Memory B cell (primary cell): ENCODE results near the gene COL19A1.

Source experiments
- ATAC-seq: fragments of 150-1000 bp; cut with Tn5 transposase; 2 replicates; pipeline ENCODE4 v1.10.0; 2021; ENCODE audit warnings: low read depth, mild to moderate bottlenecking, moderate library complexity
- DNase-seq, 2 donors: peaks; one replicate each; pipeline ENCODE4 v3.0.0; 2022; ENCODE audit warnings: low spot score in 2 of 2
- H3K27ac Mint-ChIP-seq: one replicate; pipeline ENCODE4 v1.8.0; 2022; ENCODE audit warnings: mild to moderate bottlenecking, moderate library complexity, mixed read lengths
- H3K27me3 Mint-ChIP-seq: one replicate; pipeline ENCODE4 v1.8.0; 2022; ENCODE audit warnings: mixed read lengths
- H3K36me3 Mint-ChIP-seq: one replicate; pipeline ENCODE4 v1.8.0; 2022; ENCODE audit warnings: mild to moderate bottlenecking, mixed read lengths
- H3K4me1 Mint-ChIP-seq: one replicate; pipeline ENCODE4 v1.8.0; 2022; ENCODE audit warnings: mixed read lengths
- H3K4me3 Mint-ChIP-seq: one replicate; pipeline ENCODE4 v1.8.0; 2022; ENCODE audit warnings: mild to moderate bottlenecking, moderate library complexity, mixed read lengths
- H3K9me3 Mint-ChIP-seq: one replicate; pipeline ENCODE4 v1.8.0; 2022; ENCODE audit warnings: mixed read lengths

Gene COL19A1

GRCh38 chr6:70164556-70164955, 298.2 kb downstream of the COL19A1 start:
- no peaks in the 10 kb centered on the region for H3K27me3 Mint-ChIP-seq
- no peak overlapping the region for H3K27ac Mint-ChIP-seq
- H3K4me3 Mint-ChIP-seq: no peak overlapping the region
- DNase-seq (no peak), ATAC-seq (no peak)
- H3K4me1 Mint-ChIP-seq: peaks cover 4% of the 10 kb centered on the region
- no peaks in the 10 kb centered on the region for H3K9me3 Mint-ChIP-seq
- H3K36me3 Mint-ChIP-seq: peaks cover 34% of the 10 kb centered on the region

GRCh38 chr6:70166088-70166958, 300.0 kb downstream of the COL19A1 start:
- Mint-ChIP-seq H3K4me1 (peaks cover 4% of the 10 kb centered on the region), H3K27ac (no peak overlapping the region), H3K27me3 (no peaks in the 10 kb centered on the region), H3K36me3 (peaks cover 29% of the 10 kb centered on the region), H3K4me3 (peak overlapping the region; percentile 1), H3K9me3 (no peaks in the 10 kb centered on the region)
- DNase-seq (peak in 1 of 2 donors; percentile 21), ATAC-seq (peak; percentile 67)

- ATAC-seq (no peak), DNase-seq (no peak)
- Mint-ChIP-seq H3K27me3 (no peaks in the 10 kb centered on the region), H3K36me3 (peaks cover 28% of the 10 kb centered on the region), H3K9me3 (no peaks in the 10 kb centered on the region), H3K4me3 (no peak overlapping the region), H3K27ac (no peak overlapping the region), H3K4me1 (peaks cover 4% of the 10 kb centered on the region)
These were observed 302.5 kb downstream of the COL19A1 start for GRCh38 chr6:70168681-70169377.

GRCh38 chr6:70171236-70171635, 304.9 kb downstream of the COL19A1 start:
- Mint-ChIP-seq H3K4me1 (peaks cover 1% of the 10 kb centered on the region), H3K4me3 (no peak overlapping the region), H3K27me3 (no peaks in the 10 kb centered on the region), H3K36me3 (peaks cover 27% of the 10 kb centered on the region), H3K9me3 (no peaks in the 10 kb centered on the region), H3K27ac (no peak overlapping the region)
- no peak for ATAC-seq
- DNase-seq: no peak

GRCh38 chr6:70172252-70172651, 305.9 kb downstream of the COL19A1 start:
- Mint-ChIP-seq H3K4me1 (no peaks in the 10 kb centered on the region), H3K36me3 (peaks cover 36% of the 10 kb centered on the region), H3K9me3 (no peaks in the 10 kb centered on the region), H3K27me3 (no peaks in the 10 kb centered on the region), H3K27ac (no peak overlapping the region), H3K4me3 (no peak overlapping the region)
- no peak for ATAC-seq
- DNase-seq: no peak

- no peaks in the 10 kb centered on the region for H3K9me3 Mint-ChIP-seq
- H3K4me1 Mint-ChIP-seq: no peaks in the 10 kb centered on the region
- no peaks in the 10 kb centered on the region for H3K27me3 Mint-ChIP-seq
- no peak overlapping the region for H3K27ac Mint-ChIP-seq
- ATAC-seq (no peak), DNase-seq (no peak)
- no peak overlapping the region for H3K4me3 Mint-ChIP-seq
- peaks cover 44% of the 10 kb centered on the region for H3K36me3 Mint-ChIP-seq
These were observed 309.4 kb downstream of the COL19A1 start for GRCh38 chr6:70175770-70176169.

- H3K4me3 Mint-ChIP-seq: no peak overlapping the region
- DNase-seq: no peak
- H3K27ac Mint-ChIP-seq: no peak overlapping the region
- H3K36me3 Mint-ChIP-seq: peaks cover 46% of the 10 kb centered on the region
- no peaks in the 10 kb centered on the region for H3K27me3 Mint-ChIP-seq
- no peaks in the 10 kb centered on the region for H3K9me3 Mint-ChIP-seq
- no peaks in the 10 kb centered on the region for H3K4me1 Mint-ChIP-seq
- ATAC-seq: no peak
These were observed 310.6 kb downstream of the COL19A1 start for GRCh38 chr6:70176842-70177550.

GRCh38 chr6:70180183-70180900, 314.0 kb downstream of the COL19A1 start:
- Mint-ChIP-seq H3K9me3 (no peaks in the 10 kb centered on the region), H3K27ac (no peak overlapping the region), H3K36me3 (peaks cover 34% of the 10 kb centered on the region), H3K27me3 (no peaks in the 10 kb centered on the region), H3K4me3 (no peak overlapping the region), H3K4me1 (no peaks in the 10 kb centered on the region)
- DNase-seq (no peak), ATAC-seq (no peak)

- no peaks in the 10 kb centered on the region for H3K27me3 Mint-ChIP-seq
- H3K4me1 Mint-ChIP-seq: no peaks in the 10 kb centered on the region
- DNase-seq (no peak), ATAC-seq (no peak)
- H3K4me3 Mint-ChIP-seq: no peak overlapping the region
- no peaks in the 10 kb centered on the region for H3K9me3 Mint-ChIP-seq
- H3K27ac Mint-ChIP-seq: no peak overlapping the region
- peaks cover 34% of the 10 kb centered on the region for H3K36me3 Mint-ChIP-seq
These were observed 314.7 kb downstream of the COL19A1 start for GRCh38 chr6:70180901-70181599.

GRCh38 chr6:70183538-70183937, 317.2 kb downstream of the COL19A1 start:
- Mint-ChIP-seq H3K27me3 (no peaks in the 10 kb centered on the region), H3K27ac (no peak overlapping the region), H3K4me1 (no peaks in the 10 kb centered on the region), H3K36me3 (peaks cover 31% of the 10 kb centered on the region), H3K4me3 (no peak overlapping the region), H3K9me3 (no peaks in the 10 kb centered on the region)
- ATAC-seq: no peak
- DNase-seq: no peak

GRCh38 chr6:70184723-70185122, 318.4 kb downstream of the COL19A1 start:
- Mint-ChIP-seq H3K27ac (no peak overlapping the region), H3K27me3 (no peaks in the 10 kb centered on the region), H3K36me3 (peaks cover 25% of the 10 kb centered on the region), H3K9me3 (no peaks in the 10 kb centered on the region), H3K4me3 (no peak overlapping the region), H3K4me1 (no peaks in the 10 kb centered on the region)
- ATAC-seq: no peak
- no peak for DNase-seq

GRCh38 chr6:70186461-70186860, 320.1 kb downstream of the COL19A1 start:
- no peak overlapping the region for H3K27ac Mint-ChIP-seq
- peaks cover 32% of the 10 kb centered on the region for H3K36me3 Mint-ChIP-seq
- no peaks in the 10 kb centered on the region for H3K4me1 Mint-ChIP-seq

GRCh38 chr6:70188202-70188601, 321.8 kb downstream of the COL19A1 start:
- peaks cover 43% of the 10 kb centered on the region for H3K36me3 Mint-ChIP-seq
- no peak for ATAC-seq
- DNase-seq: no peak
- H3K4me3 Mint-ChIP-seq: no peak overlapping the region
- peaks cover under 1% of the 10 kb centered on the region for H3K4me1 Mint-ChIP-seq
- no peaks in the 10 kb centered on the region for H3K27me3 Mint-ChIP-seq
- no peaks in the 10 kb centered on the region for H3K9me3 Mint-ChIP-seq
- H3K27ac Mint-ChIP-seq: no peak overlapping the region

More at GRCh38 chr6:70186461-70186860, 320.1 kb downstream of the COL19A1 start:
- DNase-seq (no peak), ATAC-seq (no peak)
- Mint-ChIP-seq H3K27me3 (no peaks in the 10 kb centered on the region), H3K4me3 (no peak overlapping the region), H3K9me3 (no peaks in the 10 kb centered on the region)
